ENCODE results near the gene MFSD6L.

Gene MFSD6L

GRCh38 chr17:8776248-8776647 lies 22.9 kb downstream of the MFSD6L start:
- no peak for TF ChIP-seq CTCF (IDR thresholded peaks at IDR 0.05; ENCODE audit: low read depth, low read length)
- no peak overlapping the region for H3K4me3 ChIP-seq (ENCODE audit: low read depth, low read length)

GRCh38 chr17:8766731-8767130 lies 32.4 kb downstream of the MFSD6L start:
- no peak overlapping the region for H3K4me3 ChIP-seq (ENCODE audit: low read depth, low read length)
- no peak for TF ChIP-seq CTCF (IDR thresholded peaks at IDR 0.05; ENCODE audit: low read depth, low read length)

- no peak for TF ChIP-seq CTCF (IDR thresholded peaks at IDR 0.05; ENCODE audit: low read depth, low read length)
- H3K4me3 ChIP-seq (ENCODE audit: low read depth, low read length), result no peak overlapping the region
These were observed 37.2 kb downstream of the MFSD6L start for GRCh38 chr17:8762012-8762411.

- no peak for TF ChIP-seq CTCF (IDR thresholded peaks at IDR 0.05; ENCODE audit: low read depth, low read length)
- H3K4me3 ChIP-seq (ENCODE audit: low read depth, low read length), result no peak within 1 kb of the TSS
These were observed 41.0 kb downstream of the MFSD6L start, which contains the start of gene SPDYE4 for GRCh38 chr17:8758137-8758596. SPDYE4 (minus strand) TSS chr17:8758546; CDS start chr17:8758382, 164 bp downstream.

- H3K4me3 ChIP-seq (ENCODE audit: low read depth, low read length), result no peak overlapping the region
- no peak for TF ChIP-seq CTCF (IDR thresholded peaks at IDR 0.05; ENCODE audit: low read depth, low read length)
These were observed 42.0 kb downstream of the MFSD6L start for GRCh38 chr17:8757189-8757588.

- TF ChIP-seq CTCF (IDR thresholded peaks at IDR 0.05; ENCODE audit: low read depth, low read length), result no peak
- H3K4me3 ChIP-seq (ENCODE audit: low read depth, low read length), result no peak overlapping the region
These were observed 43.4 kb downstream of the MFSD6L start for GRCh38 chr17:8755590-8756255.

- no peak for TF ChIP-seq CTCF (IDR thresholded peaks at IDR 0.05; ENCODE audit: low read depth, low read length)
- no peak overlapping the region for H3K4me3 ChIP-seq (ENCODE audit: low read depth, low read length)
These were observed 44.3 kb downstream of the MFSD6L start for GRCh38 chr17:8754890-8755289.
